ENCODE measurements around the gene GRB10. TPM values are rescaled to one million over a fixed set of nuclear protein-coding genes. Genes with fewer than 3 reads are reported as not detected.

GRB10 gene
- total and polyA plus RNA-seq, 4 donors: 10.7 to 53.1 (median 17.5) TPM

DNA sequence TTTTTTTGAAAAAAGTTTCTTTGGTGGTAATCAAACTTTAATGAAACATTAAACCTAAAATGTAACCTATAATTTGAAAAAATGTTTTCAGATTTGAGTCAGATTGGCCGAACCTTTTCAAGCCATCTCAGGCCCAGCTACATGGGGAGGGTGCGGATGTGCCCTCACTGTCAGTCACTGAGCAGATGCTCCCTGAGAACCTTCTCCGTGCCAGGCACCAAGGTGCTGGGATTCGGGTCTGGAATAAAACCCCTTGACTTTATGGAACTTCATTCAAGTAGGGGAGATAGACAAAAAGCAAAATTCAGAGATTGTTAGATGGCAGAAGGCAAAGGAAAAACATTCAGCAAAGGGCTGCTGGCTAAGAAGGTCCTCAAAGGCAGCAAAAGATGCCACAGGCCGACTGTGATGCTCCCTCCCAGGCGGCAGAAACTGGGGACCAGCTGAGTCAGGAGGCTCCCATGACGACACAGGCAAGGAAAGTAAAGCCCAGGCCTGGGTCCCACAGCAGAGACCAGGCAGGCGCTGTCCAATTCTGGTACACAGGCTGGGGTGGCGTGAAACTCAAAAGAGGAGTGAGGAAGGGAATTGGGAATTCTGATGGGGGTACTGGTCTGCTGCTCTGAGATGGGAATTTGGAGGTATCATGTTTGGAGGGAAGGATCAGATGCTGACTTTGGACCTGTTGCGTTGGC, 135.3 kb downstream of the GRB10 start:
- TF ChIP-seq GABPA (IDR thresholded peaks at IDR 0.05 in 1 of 2, conservative IDR thresholded peaks at IDR 0.05 in 1 of 2) (no peak), RXRA (IDR thresholded peaks at IDR 0.05) (no peak), FOXA1 (IDR thresholded peaks at IDR 0.05) (no peak), HNF4A (conservative IDR thresholded peaks at IDR 0.05) (no peak)
- TF ChIP-seq, protein P1, sequence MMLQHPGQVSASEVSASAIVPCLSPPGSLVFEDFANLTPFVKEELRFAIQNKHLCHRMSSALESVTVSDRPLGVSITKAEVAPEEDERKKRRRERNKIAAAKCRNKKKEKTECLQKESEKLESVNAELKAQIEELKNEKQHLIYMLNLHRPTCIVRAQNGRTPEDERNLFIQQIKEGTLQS (IDR thresholded peaks at IDR 0.05): no peak
- Histone ChIP-seq H3K9ac (ENCODE audit: low read depth in 1 of 2, low read length in 2 of 2) (no peak overlapping the region), H3K36me3 (ENCODE audit: control insufficient read depth in 4 of 4, insufficient read depth in 3 of 4, low read depth in 1 of 4, low read length in 3 of 4) (peaks cover 0 to 2% (median 0%) of the 10 kb centered on the region in 4 donors), H3K27me3 (ENCODE audit: control insufficient read depth in 4 of 4, insufficient read depth in 4 of 4, low read length in 3 of 4) (no peaks in the 10 kb centered on the region), H3K9me3 (ENCODE audit: control insufficient read depth in 4 of 4, low read length in 3 of 4) (no peaks in the 10 kb centered on the region), H3K4me3 (ENCODE audit: low read depth in 1 of 3, low read length in 3 of 3) (no peak overlapping the region), H3K4me1 (ENCODE audit: control insufficient read depth in 4 of 4, insufficient read depth in 4 of 4, low read length in 3 of 4) (no peaks in the 10 kb centered on the region), H3K27ac (ENCODE audit: low read depth in 1 of 2, low read length in 2 of 2) (no peak overlapping the region)
- WGBS: 95% methylated on average over 10 of the region's 10 CpGs
- no peak for DNase-seq (ENCODE audit: low spot score)

DNA sequence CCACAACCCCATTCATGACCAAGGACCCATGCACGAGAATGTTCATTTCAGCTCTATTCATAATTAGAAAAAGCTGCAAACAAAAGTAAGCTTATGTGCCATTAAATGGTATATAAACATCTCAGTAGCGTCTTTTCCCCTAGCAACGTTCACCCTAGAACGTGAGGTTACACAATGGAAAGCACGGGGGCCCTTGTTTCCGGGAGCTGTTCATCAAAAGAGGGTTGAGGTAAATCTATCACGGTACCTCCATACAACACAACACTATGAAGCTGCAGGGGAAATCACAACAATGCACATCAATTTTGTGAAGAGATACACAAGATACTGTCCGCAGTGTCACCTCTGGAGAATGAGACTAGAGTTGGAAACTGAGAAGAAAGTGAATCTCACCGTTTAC, 136.6 kb downstream of the GRB10 start:
- DNase-seq (ENCODE audit: low spot score): no peak
- whole genome bisulfite sequencing: 89% methylated on average over 9 of the region's 9 CpGs
- peaks cover 0 to 2% (median 0%) of the 10 kb centered on the region in 4 donors for H3K36me3 ChIP-seq (ENCODE audit: control insufficient read depth in 4 of 4, insufficient read depth in 3 of 4, low read depth in 1 of 4, low read length in 3 of 4)
- H3K4me1 ChIP-seq (ENCODE audit: control insufficient read depth in 4 of 4, insufficient read depth in 4 of 4, low read length in 3 of 4): no peaks in the 10 kb centered on the region
- no peak overlapping the region for H3K9ac ChIP-seq (ENCODE audit: low read depth in 1 of 2, low read length in 2 of 2)
- no peaks in the 10 kb centered on the region for H3K9me3 ChIP-seq (ENCODE audit: control insufficient read depth in 4 of 4, low read length in 3 of 4)
- no peaks in the 10 kb centered on the region for H3K27me3 ChIP-seq (ENCODE audit: control insufficient read depth in 4 of 4, insufficient read depth in 4 of 4, low read length in 3 of 4)
- TF ChIP-seq SP1 (IDR thresholded peaks at IDR 0.05): no peak
- no peak for TF ChIP-seq JUND (IDR thresholded peaks at IDR 0.05)
- TF ChIP-seq, protein P2, sequence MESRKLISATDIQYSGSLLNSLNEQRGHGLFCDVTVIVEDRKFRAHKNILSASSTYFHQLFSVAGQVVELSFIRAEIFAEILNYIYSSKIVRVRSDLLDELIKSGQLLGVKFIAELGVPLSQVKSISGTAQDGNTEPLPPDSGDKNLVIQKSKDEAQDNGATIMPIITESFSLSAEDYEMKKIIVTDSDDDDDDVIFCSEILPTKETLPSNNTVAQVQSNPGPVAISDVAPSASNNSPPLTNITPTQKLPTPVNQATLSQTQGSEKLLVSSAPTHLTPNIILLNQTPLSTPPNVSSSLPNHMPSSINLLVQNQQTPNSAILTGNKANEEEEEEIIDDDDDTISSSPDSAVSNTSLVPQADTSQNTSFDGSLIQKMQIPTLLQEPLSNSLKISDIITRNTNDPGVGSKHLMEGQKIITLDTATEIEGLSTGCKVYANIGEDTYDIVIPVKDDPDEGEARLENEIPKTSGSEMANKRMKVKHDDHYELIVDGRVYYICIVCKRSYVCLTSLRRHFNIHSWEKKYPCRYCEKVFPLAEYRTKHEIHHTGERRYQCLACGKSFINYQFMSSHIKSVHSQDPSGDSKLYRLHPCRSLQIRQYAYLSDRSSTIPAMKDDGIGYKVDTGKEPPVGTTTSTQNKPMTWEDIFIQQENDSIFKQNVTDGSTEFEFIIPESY (IDR thresholded peaks at IDR 0.05): no peak
- no peak for TF ChIP-seq FOXA1 (IDR thresholded peaks at IDR 0.05)
- no peak for TF ChIP-seq RXRA (IDR thresholded peaks at IDR 0.05)
- TF ChIP-seq, protein P3, sequence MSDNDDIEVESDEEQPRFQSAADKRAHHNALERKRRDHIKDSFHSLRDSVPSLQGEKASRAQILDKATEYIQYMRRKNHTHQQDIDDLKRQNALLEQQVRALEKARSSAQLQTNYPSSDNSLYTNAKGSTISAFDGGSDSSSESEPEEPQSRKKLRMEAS (IDR thresholded peaks at IDR 0.05): no peak
- no peak for TF ChIP-seq EGR1 (IDR thresholded peaks at IDR 0.05; ENCODE audit: low read depth in 2 of 2)
- TF ChIP-seq HNF4A (conservative IDR thresholded peaks at IDR 0.05): no peak
- TF ChIP-seq NR2F2 (IDR thresholded peaks at IDR 0.05): no peak
- TF ChIP-seq, protein P1 (IDR thresholded peaks at IDR 0.05): no peak
- no peak for TF ChIP-seq YY1 (IDR thresholded peaks at IDR 0.05)
- no peak for TF ChIP-seq RAD21 (IDR thresholded peaks at IDR 0.05)
- TF ChIP-seq, protein P4, sequence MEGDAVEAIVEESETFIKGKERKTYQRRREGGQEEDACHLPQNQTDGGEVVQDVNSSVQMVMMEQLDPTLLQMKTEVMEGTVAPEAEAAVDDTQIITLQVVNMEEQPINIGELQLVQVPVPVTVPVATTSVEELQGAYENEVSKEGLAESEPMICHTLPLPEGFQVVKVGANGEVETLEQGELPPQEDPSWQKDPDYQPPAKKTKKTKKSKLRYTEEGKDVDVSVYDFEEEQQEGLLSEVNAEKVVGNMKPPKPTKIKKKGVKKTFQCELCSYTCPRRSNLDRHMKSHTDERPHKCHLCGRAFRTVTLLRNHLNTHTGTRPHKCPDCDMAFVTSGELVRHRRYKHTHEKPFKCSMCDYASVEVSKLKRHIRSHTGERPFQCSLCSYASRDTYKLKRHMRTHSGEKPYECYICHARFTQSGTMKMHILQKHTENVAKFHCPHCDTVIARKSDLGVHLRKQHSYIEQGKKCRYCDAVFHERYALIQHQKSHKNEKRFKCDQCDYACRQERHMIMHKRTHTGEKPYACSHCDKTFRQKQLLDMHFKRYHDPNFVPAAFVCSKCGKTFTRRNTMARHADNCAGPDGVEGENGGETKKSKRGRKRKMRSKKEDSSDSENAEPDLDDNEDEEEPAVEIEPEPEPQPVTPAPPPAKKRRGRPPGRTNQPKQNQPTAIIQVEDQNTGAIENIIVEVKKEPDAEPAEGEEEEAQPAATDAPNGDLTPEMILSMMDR (IDR thresholded peaks at IDR 0.05; ENCODE audit: low read depth, low read length, missing input control): no peak
- TF ChIP-seq, protein P5, sequence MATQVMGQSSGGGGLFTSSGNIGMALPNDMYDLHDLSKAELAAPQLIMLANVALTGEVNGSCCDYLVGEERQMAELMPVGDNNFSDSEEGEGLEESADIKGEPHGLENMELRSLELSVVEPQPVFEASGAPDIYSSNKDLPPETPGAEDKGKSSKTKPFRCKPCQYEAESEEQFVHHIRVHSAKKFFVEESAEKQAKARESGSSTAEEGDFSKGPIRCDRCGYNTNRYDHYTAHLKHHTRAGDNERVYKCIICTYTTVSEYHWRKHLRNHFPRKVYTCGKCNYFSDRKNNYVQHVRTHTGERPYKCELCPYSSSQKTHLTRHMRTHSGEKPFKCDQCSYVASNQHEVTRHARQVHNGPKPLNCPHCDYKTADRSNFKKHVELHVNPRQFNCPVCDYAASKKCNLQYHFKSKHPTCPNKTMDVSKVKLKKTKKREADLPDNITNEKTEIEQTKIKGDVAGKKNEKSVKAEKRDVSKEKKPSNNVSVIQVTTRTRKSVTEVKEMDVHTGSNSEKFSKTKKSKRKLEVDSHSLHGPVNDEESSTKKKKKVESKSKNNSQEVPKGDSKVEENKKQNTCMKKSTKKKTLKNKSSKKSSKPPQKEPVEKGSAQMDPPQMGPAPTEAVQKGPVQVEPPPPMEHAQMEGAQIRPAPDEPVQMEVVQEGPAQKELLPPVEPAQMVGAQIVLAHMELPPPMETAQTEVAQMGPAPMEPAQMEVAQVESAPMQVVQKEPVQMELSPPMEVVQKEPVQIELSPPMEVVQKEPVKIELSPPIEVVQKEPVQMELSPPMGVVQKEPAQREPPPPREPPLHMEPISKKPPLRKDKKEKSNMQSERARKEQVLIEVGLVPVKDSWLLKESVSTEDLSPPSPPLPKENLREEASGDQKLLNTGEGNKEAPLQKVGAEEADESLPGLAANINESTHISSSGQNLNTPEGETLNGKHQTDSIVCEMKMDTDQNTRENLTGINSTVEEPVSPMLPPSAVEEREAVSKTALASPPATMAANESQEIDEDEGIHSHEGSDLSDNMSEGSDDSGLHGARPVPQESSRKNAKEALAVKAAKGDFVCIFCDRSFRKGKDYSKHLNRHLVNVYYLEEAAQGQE (IDR thresholded peaks at IDR 0.05): no peak
- no peak for TF ChIP-seq GABPA (IDR thresholded peaks at IDR 0.05 in 1 of 2, conservative IDR thresholded peaks at IDR 0.05 in 1 of 2)
- no peak for TF ChIP-seq HNF4G (IDR thresholded peaks at IDR 0.05)
- TF ChIP-seq FOXA2 (IDR thresholded peaks at IDR 0.05): no peak
- no peak for TF ChIP-seq TAF1 (conservative IDR thresholded peaks at IDR 0.05)
- H3K27ac ChIP-seq (ENCODE audit: low read depth in 1 of 2, low read length in 2 of 2): no peak overlapping the region
- no peak overlapping the region for H3K4me3 ChIP-seq (ENCODE audit: low read depth in 1 of 3, low read length in 3 of 3)
